H1 (cell line): ENCODE data around the gene LRP5. TPM values are rescaled to one million over a fixed set of nuclear protein-coding genes. Genes with fewer than 3 reads are reported as not detected.

Experiments used
- CBX8 ChIP-seq: fragments of 300-800, 300-1000 bp; sonication (generic); IDR thresholded peaks from 2 replicates; pipeline ENCODE4 v1.7.1; 2016; ENCODE audit warnings: low read depth, low read length, borderline replicate concordance
- CHD7 ChIP-seq: fragments of 300-600 bp; sonication (generic); IDR thresholded peaks from 2 replicates; pipeline ENCODE4 v1.7.1; 2012; ENCODE audit warnings: low read length, moderate library complexity, mild to moderate bottlenecking, inconsistent platforms; ENCODE audit not compliant: insufficient replicate concordance
- CREB1 ChIP-seq: IDR thresholded peaks from 2 replicates; pipeline ENCODE4 v1.6.1; 2012; ENCODE audit warnings: inconsistent platforms
- FOSL1 ChIP-seq: IDR thresholded peaks from 2 replicates; pipeline ENCODE4 v1.6.1; 2011; ENCODE audit warnings: mild to moderate bottlenecking, low read depth, low read length, moderate library complexity; ENCODE audit not compliant: insufficient read depth
- KDM1A ChIP-seq: fragments of 200-600, 300-600 bp; sonication (generic); IDR thresholded peaks from 2 replicates; pipeline ENCODE4 v1.7.1; 2016; ENCODE audit warnings: mild to moderate bottlenecking, low read length, borderline replicate concordance
- KDM4A ChIP-seq: IDR thresholded peaks from one replicate; pipeline ENCODE4 v1.7.1; 2012; ENCODE audit warnings: low read depth, mild to moderate bottlenecking, moderate library complexity, low read length, inconsistent platforms; ENCODE audit not compliant: severe bottlenecking
- NRF1 ChIP-seq: IDR thresholded peaks from 2 replicates; pipeline ENCODE4 v1.6.1; 2011; ENCODE audit warnings: mild to moderate bottlenecking, low read depth, low read length, improper control_type of control experiment
- RFX5 ChIP-seq: IDR thresholded peaks from 2 replicates; pipeline ENCODE4 v1.6.1; 2011; ENCODE audit warnings: low read depth, low read length, improper control_type of control experiment, borderline replicate concordance
- SAP30 ChIP-seq: fragments of 300-600 bp; sonication (generic); IDR thresholded peaks from 2 replicates; pipeline ENCODE4 v1.7.1; 2012; ENCODE audit warnings: low read length, moderate library complexity, mild to moderate bottlenecking, inconsistent platforms; ENCODE audit not compliant: insufficient read depth, insufficient replicate concordance
- SP2 ChIP-seq: IDR thresholded peaks from 2 replicates; pipeline ENCODE4 v1.6.1; 2012; ENCODE audit warnings: mild to moderate bottlenecking, low read length, inconsistent platforms
- TAF1 ChIP-seq: IDR thresholded peaks from 2 replicates; pipeline ENCODE4 v1.6.1; 2011; ENCODE audit warnings: mild to moderate bottlenecking, low read depth, low read length
- TCF12 ChIP-seq: IDR thresholded peaks from 2 replicates; pipeline ENCODE4 v1.6.1; 2011; ENCODE audit warnings: low read depth, mild to moderate bottlenecking, low read length
- polyA plus RNA-seq, 7 experiments: library from polyadenylated mRNA; depleted of rRNA in 3 of 7; stranded (reverse) in 5 of 7; unstranded in 2 of 7; fragments of >200 nt in 5 of 7; fragments of 200-250 nt in 2 of 7; gene quantifications; 1 replicate in 5 of 7; 2 replicates in 1 of 7; 4 replicates in 1 of 7; pipeline versions ENCODE4 v1.2.1 to v1.2.3, GENCODE V29; 2011 to 2013; ENCODE audit warnings: missing spikeins in 2 of 7, mixed read lengths in 2 of 7
- total RNA-seq: library from RNA; stranded (reverse); fragmentation: NEBNext Ultra II Directional; extraction: Animal tissue kit (Norgen Biotek cat#: 25700); gene quantifications from 2 replicates; pipeline ENCODE4 v1.2.1, GENCODE V29; 2021

The LRP5 gene
- total and polyA plus RNA-seq, 2 of the 8 experiments (the other 6 are each of a cell fraction or from before 2014, with no cell fraction given), result 19.0 to 38.9 TPM

- TF ChIP-seq CHD7 (no peak), RFX5 (no peak), TAF1 (no peak), SP2 (no peak), CBX8 (no peak), KDM1A (no peak), CREB1 (no peak; the same call in 1 of the 2 replicates), SAP30 (no peak), FOSL1 (no peak), TCF12 (no peak), KDM4A (no peak), NRF1 (no peak)
Observed at GRCh38 chr11:68383976-68384501, 71.6 kb downstream of the LRP5 start (continued).
